Inferior parietal cortex (tissue), 1 donor: ENCODE data around the gene NLGN3.
A peak's percentile ranks its signal among the peaks of the same experiment; 100 is the strongest.

Source experiments
- DNase-seq: peaks from one replicate; pipeline ENCODE4 v3.0.0-alpha.2; 2016; ENCODE audit errors: extremely low spot score

NLGN3 gene

DNA sequence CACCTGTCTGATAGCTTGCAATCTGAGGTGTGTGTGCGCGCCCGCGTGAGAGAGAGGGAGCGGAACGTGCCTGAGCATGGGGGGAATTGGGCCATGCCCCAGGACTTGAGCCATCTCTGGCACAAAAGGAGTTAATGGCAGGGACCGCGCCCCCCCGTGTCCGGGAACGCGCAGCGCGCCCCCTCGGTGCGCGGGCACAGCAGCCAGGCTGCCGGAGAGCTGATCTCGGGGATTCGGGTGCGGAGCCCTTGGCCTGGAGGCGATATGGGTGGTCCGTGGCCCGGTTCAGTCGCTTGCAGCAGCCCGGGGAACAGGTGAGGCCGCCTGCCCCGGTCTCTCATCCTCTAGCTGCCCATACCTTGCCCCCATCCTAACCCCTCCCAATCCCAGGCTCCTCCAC, at the start of gene NLGN3:
NLGN3 (plus strand) TSS at position 191 of the 400 bp plus-strand sequence. CDS start 2,909 bp downstream, outside the sequence.
- DNase-seq = no peak

DNA sequence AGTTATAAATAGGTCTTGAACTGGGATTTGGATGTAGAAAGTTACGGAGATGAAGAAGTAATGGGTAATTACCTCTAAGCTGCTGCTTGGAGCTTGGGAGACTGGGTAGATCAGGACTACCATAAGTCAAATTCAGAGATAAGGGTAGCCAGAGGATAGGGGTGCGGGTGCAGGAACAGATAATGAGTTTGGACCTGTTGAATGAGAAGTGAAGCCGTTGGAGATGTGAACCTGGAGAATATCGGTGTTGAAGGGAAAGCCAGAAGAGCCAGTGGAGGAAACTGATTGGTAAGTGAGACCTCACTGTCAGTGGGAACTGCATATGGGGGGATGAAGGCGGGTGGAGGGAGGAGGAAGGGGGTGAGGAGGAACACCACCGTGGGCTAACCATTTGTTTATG, 49.6 kb upstream of the NLGN3 start:
- DNase-seq = no peak

- DNase-seq = peak; percentile 86
These were observed 49.1 kb upstream of the NLGN3 start, which contains the start of gene FOXO4 for GRCh38 chrX:71095555-71095980. Gene FOXO4 (plus strand): TSS chrX:71095851. CDS start chrX:71096529, 678 bp downstream.

- no peak for DNase-seq
These were observed 48.5 kb upstream of the NLGN3 start for GRCh38 chrX:71095981-71096759.

DNA sequence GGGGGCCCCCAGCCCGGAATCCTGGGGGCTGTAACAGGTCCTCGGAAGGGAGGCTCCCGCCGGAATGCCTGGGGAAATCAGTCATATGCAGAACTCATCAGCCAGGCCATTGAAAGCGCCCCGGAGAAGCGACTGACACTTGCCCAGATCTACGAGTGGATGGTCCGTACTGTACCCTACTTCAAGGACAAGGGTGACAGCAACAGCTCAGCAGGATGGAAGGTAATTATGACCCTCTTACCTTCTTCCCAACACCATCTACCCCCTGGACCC, 47.9 kb upstream of the NLGN3 start:
- DNase-seq = no peak

DNA sequence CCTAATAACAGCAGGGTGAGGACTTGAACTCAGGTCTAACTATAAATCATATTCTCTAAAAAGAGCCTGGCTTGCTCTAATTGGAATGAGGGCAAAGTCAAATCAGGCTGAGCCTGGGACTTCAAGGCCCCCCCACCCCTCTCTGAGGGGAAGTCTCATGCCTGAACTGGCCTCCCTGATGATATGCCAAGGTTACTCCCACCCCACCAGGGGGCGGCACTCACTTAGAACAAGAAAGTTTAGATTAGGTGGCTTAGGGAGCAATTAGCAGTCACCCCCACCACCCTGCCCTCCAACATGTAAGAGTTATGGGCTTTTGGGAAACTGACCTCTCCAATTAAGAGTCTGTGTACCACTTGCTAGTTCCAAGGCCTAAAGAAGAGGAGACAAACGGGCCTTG, 46.3 kb upstream of the NLGN3 start:
- peak; percentile 29 for DNase-seq

- DNase-seq = no peak
These were observed 45.6 kb upstream of the NLGN3 start for GRCh38 chrX:71098951-71099506.

DNA sequence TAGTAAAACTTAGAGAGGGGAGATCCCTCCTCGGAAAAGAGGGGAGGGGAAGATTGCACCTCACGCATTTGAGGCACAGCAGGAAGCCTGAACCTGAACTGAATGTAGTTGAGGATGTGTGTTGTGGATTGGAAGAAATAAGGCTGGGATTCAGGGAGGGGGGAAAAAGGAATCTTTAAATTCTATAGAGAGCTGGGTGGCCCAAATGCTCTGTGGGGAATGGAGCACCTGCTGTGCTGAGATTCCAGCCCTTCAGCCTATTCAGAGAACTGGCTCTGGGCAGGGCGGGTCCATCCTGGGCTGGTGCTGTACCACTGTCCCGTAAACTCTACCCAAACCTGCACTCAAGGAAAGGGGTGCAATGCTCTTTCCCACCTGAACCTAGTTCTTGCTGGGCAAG, 44.9 kb upstream of the NLGN3 start:
- DNase-seq = no peak

- no peak for DNase-seq
These were observed 43.8 kb upstream of the NLGN3 start for GRCh38 chrX:71100581-71101505.

DNA sequence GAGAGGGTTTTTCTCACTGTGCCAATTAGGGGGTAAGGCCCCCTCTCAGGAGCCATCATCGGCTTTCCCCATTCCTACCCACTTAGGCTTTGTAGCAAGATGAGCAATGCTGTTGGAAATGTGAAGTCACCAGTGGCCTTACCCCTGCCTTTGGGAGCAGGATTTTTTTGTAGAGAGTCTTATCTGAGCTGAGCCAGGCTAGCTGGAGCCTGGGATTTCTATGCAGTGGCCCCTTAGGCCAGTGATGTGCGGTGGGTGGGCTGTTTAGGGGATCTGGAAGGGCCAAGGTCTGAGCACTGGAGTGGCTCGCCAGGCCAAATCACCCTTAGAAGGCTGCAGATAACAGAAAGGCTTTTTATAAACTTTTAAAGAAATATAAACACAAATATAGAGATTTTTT, 42.3 kb upstream of the NLGN3 start:
- DNase-seq = no peak

GRCh38 chrX:71103110-71103983, 41.3 kb upstream of the NLGN3 start:
- no peak for DNase-seq

DNA sequence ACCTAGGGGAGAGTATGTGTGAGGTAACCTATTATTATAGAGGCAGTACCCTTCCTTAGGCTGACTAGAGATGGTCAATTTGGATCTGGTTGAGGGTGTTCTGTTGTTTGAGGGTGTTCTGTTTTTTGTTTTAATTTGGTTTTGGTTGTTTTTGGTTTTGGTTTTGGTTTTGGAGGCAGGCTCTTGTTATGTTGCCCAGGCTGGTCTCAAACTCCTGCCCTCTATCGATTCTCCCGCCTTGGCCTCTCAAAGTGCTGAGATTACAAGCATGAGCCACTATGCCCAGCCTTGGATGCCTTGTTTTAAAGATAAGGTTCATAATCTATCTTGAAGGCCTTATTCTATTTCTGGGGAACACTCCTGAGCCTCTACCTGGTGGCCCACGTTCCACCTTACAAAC, 39.0 kb upstream of the NLGN3 start:
- no peak for DNase-seq

DNA sequence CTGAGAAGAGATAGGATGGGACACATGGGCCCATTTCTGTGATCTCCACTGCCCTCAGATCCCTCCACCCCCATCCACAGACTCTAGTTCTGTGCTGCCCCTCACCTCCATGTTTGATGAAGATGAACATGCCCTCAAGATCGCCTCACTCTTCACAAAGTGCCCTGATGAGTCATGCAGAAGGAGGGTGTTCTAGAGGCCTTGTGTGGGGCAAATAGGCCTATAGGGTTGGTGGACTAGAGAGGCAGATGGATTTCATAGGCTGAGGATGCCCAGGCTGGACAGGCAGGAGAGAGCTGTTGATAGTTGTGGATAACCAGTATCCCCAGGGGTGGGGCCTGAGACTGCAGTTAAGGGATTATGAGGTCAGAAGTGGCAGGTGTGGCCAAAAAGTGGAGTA, 38.2 kb upstream of the NLGN3 start, which contains the start of gene CXorf65:
CXorf65 (minus strand) TSS at position 314 of the 400 bp plus-strand sequence; CDS start at position 130, 184 bp downstream.
- no peak for DNase-seq

- DNase-seq = no peak
These were observed 37.4 kb upstream of the NLGN3 start for GRCh38 chrX:71107245-71107644.

GRCh38 chrX:71107762-71108360, 36.8 kb upstream of the NLGN3 start:
- no peak for DNase-seq

DNA sequence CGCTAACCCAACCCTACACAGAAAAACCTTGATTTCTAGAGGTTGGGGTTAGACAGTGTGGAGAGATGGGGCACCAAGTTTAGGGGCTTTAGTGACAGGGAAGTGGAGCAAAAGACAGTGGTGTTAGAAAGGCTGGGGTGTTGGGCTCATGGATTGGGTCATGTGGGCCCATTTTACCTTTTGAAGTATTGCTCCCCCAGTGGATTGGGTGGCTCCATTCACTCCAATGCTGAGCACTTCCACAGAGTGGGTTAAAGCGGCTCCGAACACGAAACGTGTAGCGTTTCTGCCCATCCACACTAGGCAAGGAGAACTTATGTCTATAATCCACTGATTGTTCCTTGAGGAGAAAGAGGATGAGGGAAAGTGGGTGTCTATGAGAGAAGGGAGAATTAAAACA, 35.6 kb upstream of the NLGN3 start:
- no peak for DNase-seq

- DNase-seq = no peak
These were observed 33.3 kb upstream of the NLGN3 start, which contains the start of gene IL2RG for GRCh38 chrX:71111141-71111843. Gene IL2RG (minus strand): TSS chrX:71111577. CDS start chrX:71111539, 38 bp downstream.

GRCh38 chrX:71111921-71112431, 32.7 kb upstream of the NLGN3 start:
- DNase-seq = no peak

DNA sequence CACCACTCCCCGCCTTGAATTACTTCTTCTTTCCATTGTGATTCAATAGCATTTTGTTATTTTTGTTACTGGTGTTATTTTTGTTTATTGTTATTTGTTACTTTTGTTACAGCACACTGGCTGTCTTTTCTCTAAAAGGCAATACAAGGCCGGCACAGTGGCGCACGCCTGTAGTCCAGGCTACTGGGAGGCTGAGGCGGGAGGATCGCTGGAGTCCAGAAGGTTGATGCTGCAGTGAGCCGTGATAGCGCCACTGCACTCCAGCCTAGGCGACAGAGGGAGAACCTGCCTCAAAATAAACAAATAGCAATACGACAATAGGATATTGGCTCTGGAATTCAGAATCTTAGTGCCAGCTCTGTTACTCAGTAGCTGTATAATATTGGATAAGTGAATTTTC, 27.3 kb upstream of the NLGN3 start:
- DNase-seq = no peak
